ENCODE results near the gene GRIA4.

DNA sequence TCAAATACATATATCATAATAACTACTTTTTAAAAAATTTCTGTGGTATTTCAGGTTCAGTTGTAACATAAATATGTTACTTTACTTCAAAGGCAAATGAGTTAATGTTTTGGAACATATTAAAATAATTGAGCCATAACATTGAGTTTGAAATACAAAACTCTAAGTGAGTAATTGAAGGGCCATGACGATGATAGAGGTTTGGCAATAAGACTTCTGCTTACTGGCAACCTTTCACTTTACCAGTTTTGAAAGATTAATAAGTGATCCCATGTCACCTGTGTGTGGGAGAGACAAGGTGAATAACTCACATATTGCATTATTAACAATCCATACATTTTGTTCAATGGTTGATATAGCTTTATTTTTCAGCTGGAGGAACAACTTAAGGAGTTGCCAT lies 144.4 kb downstream of the GRIA4 start:
- TF ChIP-seq POLR2A (IDR thresholded peaks at IDR 0.05; ENCODE audit: low read length) (no peak), GATA1 (IDR thresholded peaks at IDR 0.05; ENCODE audit: low read depth, low read length) (no peak)

Data from erythroblast (primary cell).